Measurements from ENCODE around the gene KCNQ5.

DNA sequence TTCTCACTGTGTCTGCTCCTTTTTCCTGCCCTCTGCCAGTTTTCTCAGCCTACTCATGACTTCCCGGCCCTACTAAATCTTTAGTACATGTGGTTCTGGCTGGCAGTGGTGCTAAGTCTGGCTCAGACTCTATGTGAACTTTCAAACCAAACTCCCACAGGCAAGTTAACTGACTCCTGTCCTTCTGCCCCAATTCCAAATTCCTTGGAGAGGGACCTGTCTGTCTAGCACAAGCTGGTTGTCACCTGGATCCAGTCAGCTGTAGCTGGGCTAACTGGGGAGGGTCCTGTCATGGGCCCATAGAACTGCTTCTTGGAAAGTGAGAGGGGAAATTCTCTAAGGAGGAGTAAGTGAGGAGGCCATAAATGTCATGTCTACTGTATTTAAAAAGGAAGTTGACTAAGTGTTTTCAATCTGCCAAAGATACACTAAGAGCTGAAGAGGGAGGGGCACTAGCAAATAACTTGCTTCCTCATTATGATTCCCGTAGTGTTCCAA, 240.1 kb downstream of the KCNQ5 start:
- TF ChIP-seq CTCF (IDR thresholded peaks at IDR 0.05): no peak
- TF ChIP-seq POLR2A (IDR thresholded peaks at IDR 0.05): no peak
